ENCODE measurements around the gene TINCR.
A peak's percentile ranks its signal among the peaks of the same experiment; 100 is the strongest.

The TINCR gene

GRCh38 chr19:5558101-5558621 lies 9.6 kb downstream of the TINCR start:
- TF ChIP-seq CTCF (conservative IDR thresholded peaks at IDR 0.05), result no peak
- no peak overlapping the region for H3K27ac ChIP-seq

- no peak overlapping the region for H3K27ac ChIP-seq
- no peak for TF ChIP-seq CTCF (conservative IDR thresholded peaks at IDR 0.05)
Observed at GRCh38 chr19:5557691-5558090, 10.1 kb downstream of the TINCR start.

GRCh38 chr19:5554828-5555227 lies 12.9 kb downstream of the TINCR start:
- TF ChIP-seq CTCF (conservative IDR thresholded peaks at IDR 0.05), result no peak
- no peak overlapping the region for H3K27ac ChIP-seq

GRCh38 chr19:5553892-5554291 lies 13.9 kb downstream of the TINCR start:
- no peak for TF ChIP-seq CTCF (conservative IDR thresholded peaks at IDR 0.05)
- H3K27ac ChIP-seq, result no peak overlapping the region

- H3K27ac ChIP-seq, result no peak overlapping the region
- TF ChIP-seq CTCF (conservative IDR thresholded peaks at IDR 0.05), result peak; percentile 80
Observed at GRCh38 chr19:5547881-5548280, 19.9 kb downstream of the TINCR start.

GRCh38 chr19:5545984-5546383 lies 21.8 kb downstream of the TINCR start:
- TF ChIP-seq CTCF (conservative IDR thresholded peaks at IDR 0.05), result no peak
- no peak overlapping the region for H3K27ac ChIP-seq

- TF ChIP-seq CTCF (conservative IDR thresholded peaks at IDR 0.05), result no peak
- H3K27ac ChIP-seq, result no peak overlapping the region
Observed at GRCh38 chr19:5545051-5545450, 22.7 kb downstream of the TINCR start.

Measured in VCaP (cell line).